Breast epithelium (tissue), 3 donors: ENCODE measurements around the gene GZMH.

Experiments
- CTCF ChIP-seq, 3 donors: fragments of 450-650 bp; IDR thresholded peaks; one replicate each; pipeline ENCODE4 v1.5.1; 2016 to 2017; ENCODE audit warnings: antibody characterized with exemption in 3 of 3, mild to moderate bottlenecking in 3 of 3, moderate library complexity in 3 of 3
- POLR2A ChIP-seq: fragments of 450-650 bp; IDR thresholded peaks from one replicate; pipeline ENCODE4 v1.6.1; 2016; ENCODE audit warnings: antibody characterized with exemption, mild to moderate bottlenecking, moderate library complexity

DNA sequence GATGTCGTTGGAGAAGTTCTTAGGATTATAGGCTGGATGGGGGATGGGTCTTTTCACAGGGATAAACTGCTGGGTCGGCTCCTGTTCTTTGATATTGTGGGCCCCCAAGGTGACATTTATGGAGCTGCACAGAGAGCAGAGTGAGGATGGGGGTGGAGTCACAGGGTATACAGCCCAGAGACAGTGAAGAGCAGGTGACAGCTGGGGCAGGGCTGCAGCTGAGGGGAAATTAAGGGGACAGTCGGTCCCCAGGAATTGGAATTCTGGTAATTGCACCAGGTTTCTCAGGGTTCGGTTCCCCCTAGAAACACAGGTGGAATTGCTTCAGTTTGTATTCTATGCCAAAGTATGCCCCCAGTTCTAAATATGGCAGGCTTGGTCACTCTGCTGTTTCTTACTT is 22.9 kb upstream of the GZMH start:
- TF ChIP-seq CTCF (IDR thresholded peaks at IDR 0.05) (no peak), POLR2A (no peak)
